ENCODE data around the gene RCAN1.
"Not testable (repeated sequence)": the region's sequence is repeated elsewhere in the genome, so short reads cannot be mapped to it uniquely, and the experiment has no call there.

Gene RCAN1

GRCh38 chr21:34568801-34569200, 46.1 kb downstream of the RCAN1 start:
- DNase-seq (ENCODE audit: low read depth), result not testable (repeated sequence)

GRCh38 chr21:34567604-34568155, 47.2 kb downstream of the RCAN1 start:
- no peak for DNase-seq (ENCODE audit: low read depth)

- no peak for DNase-seq (ENCODE audit: low read depth)
Measured at GRCh38 chr21:34565238-34565637, 49.7 kb downstream of the RCAN1 start.

DNA sequence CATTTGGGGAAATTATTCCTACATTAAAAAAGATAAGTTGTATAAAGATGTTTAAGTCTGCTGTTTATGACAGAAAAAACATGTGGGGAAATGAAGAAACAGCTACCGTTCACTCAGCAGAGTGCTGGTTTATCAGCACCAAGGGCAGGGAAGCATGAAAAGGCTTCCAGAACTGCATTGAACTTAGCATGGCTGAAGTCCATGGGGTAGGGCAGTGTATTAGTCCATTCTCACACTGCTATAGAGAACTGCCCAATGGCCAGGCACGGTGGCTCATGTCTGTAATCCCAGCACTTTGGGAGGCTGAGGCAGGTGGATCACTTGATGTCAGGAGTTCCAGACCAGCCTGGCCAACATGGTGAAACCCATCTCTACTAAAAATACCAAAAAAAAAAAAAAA, 51.5 kb downstream of the RCAN1 start:
- DNase-seq (ENCODE audit: low read depth), result not testable (repeated sequence)

- no peak for DNase-seq (ENCODE audit: low read depth)
Measured at GRCh38 chr21:34561806-34562205, 53.1 kb downstream of the RCAN1 start.

- DNase-seq (ENCODE audit: low read depth), result no peak
Measured at GRCh38 chr21:34560609-34561008, 54.3 kb downstream of the RCAN1 start.

DNA sequence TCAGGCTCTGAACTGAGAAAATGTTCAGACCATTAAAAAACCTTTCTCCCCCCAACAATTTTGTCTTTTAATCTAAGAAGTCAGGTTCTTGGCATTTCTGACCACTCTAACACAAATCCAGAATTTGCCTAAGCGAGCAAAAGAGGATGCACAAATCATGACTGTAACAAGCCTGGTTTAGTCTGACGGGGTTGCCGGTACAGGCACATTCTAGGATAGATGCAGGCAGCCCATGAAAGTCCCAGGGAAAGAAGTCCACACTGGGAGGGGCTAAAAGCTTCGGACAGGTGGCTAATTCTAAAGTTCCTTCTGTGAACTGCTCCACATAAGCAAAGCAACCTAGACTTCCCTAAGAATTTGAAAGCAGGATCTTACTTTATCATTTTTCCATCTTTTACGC, 54.9 kb downstream of the RCAN1 start:
- no peak for DNase-seq (ENCODE audit: low read depth)

GRCh38 chr21:34559089-34559631, 55.8 kb downstream of the RCAN1 start:
- DNase-seq (ENCODE audit: low read depth), result no peak

DNA sequence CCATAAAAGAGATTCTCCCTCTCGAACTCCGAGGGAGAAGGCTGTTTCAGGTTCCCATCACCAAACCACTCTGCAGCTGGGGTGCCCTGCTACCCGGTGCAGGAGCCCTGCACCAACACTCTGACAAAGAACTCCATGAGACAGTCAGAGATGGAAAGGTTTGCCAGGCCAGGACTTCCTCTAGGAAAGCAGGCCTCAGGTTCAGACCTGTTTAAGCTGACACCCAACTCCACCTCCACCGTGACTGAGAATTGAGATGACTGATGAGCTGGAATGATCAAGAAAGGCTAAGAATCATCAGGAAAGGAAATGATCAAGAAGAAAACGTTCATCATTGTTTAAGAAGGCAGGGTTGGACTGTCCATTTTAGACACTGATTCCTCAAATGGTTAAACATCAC, 56.7 kb downstream of the RCAN1 start:
- DNase-seq (ENCODE audit: low read depth), result no peak

GRCh38 chr21:34557261-34557660, 57.7 kb downstream of the RCAN1 start:
- no peak for DNase-seq (ENCODE audit: low read depth)

DNA sequence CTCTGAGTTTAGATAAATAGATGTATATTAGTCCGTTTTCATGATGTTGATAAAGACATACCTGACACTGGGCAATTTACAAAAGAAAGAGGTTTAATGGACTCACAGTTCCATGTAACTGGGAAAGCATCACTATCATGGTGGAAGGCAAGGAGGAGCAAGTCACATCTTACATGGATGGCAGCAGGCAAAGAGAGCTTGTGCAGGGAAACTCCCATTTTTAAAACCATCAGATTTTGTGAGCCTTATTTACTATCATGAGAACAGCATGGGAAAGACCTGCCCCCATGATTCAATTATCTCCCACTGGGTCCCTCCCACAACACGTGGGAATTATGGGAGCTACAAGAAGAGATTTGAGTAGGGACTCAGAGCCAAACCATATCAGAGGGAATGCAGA, 60.2 kb downstream of the RCAN1 start:
- DNase-seq (ENCODE audit: low read depth), result not testable (repeated sequence)

DNA sequence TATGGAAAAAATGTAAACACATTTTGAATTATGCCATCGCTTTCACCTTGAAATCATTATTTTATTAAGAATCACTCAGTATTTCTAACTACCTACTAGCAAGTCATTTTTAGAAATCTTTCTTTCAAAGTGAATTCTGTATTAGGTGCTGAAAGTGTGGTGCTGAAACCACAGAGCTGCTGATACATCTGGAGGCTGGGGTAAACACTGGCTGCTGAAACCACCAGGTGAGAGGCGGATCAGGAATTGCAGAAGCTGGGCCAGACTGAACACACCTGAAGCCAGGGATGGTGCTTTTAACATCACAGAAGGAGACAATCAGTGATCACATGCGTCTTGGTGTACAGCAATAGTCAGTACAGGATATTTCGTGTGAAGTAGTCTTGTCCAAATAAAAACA, 60.7 kb downstream of the RCAN1 start:
- DNase-seq (ENCODE audit: low read depth), result no peak

GRCh38 chr21:34553151-34553952, 61.6 kb downstream of the RCAN1 start:
- peak; percentile 89 for DNase-seq (ENCODE audit: low read depth)

DNA sequence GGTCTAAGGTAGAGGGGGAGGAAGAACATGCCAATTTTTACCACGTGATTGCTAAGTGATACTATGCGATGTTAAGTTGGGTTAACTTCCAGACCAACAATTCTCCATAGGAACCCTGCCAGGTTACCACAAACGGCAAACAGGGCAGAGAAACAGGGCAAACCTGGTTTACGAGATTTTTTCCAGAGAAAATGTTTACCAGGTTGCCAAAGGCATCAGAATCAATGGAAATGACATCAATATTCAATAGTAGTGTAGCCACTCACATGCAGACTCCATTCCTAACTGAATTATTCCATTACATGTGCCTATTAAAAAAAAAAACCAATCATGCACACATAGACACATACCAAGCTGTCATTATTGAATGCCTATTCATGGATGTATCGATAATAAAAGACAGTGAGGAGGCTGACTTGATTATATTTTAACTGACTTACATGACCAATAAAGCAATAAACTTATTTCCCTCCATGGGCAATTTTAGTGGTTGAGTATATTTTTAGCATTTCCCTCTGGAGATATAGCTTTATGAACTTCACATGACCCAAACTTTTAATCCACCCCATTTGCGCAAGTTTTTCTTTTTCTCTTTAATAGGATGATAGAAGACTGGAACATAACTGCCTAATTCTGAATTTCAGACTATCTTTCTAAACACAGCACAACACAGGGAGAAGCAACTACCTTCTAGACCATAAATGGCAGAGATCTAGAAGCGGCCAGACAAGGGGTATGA, 62.4 kb downstream of the RCAN1 start:
- no peak for DNase-seq (ENCODE audit: low read depth)

GRCh38 chr21:34550182-34550799, 64.6 kb downstream of the RCAN1 start:
- no peak for DNase-seq (ENCODE audit: low read depth)

GRCh38 chr21:34548781-34549376, 66.0 kb downstream of the RCAN1 start:
- DNase-seq (ENCODE audit: low read depth), result no peak

- no peak for DNase-seq (ENCODE audit: low read depth)
Measured at GRCh38 chr21:34546542-34546941, 68.4 kb downstream of the RCAN1 start.

DNA sequence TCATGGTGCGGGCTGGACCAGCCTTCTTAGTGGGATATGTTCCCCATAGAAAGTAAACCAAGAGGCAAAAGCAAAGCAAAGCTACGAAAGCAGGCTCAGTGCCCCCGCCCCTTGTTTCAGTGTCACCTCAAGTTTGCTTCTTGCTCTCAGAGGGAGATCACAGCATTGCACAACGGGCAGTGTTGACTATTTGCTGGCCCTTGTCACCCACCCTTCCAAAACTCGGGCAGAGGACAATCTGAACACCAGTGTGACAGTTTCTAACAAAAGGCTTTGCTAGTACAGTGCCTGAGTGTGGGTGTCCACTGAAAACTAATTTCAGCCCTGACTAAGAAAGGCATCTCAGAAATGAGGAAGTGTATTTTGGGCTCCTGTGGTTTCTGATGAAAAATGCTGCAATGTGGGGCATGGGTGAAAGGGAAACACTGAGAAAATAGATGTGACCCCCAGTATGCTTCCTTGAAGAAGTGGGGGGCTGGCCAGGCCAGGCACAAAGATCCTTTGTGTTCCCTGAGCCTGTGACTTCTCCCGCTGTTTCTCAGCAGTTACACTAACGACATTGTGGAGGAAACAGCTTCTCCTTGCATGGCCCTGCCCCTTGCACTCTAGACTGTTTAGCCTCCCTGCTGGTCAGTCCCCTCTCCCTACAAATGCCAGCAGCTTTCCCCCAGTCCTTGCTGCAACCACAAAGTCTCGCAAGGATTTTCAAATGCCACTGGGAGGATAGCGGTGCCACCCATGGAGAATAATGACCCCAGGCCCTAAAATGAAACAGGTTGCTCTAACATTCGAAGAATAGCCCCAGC, 69.6 kb downstream of the RCAN1 start:
- DNase-seq (ENCODE audit: low read depth), result no peak

GRCh38 chr21:34544032-34544496, 70.8 kb downstream of the RCAN1 start:
- no peak for DNase-seq (ENCODE audit: low read depth)

DNA sequence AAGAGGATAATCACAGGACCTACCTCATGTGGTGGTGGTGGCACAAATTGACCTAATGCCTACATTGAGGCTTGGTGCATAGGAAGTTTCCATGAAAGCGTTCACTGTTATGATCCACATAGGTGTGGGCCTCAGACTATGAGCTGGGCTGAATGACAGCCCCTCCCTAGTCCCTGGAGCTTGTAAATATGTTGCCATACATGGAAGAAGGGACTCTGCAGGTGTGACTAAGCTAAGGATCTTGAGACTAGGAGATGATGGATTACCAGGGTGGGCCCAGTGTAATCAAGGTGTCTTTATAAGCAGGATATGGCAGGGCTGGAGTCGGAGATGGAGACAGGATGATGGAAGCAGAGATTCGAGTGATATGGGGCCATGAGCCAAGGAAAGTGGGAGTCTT, 71.9 kb downstream of the RCAN1 start:
- DNase-seq (ENCODE audit: low read depth), result no peak

GRCh38 chr21:34540206-34540605, 74.7 kb downstream of the RCAN1 start:
- DNase-seq (ENCODE audit: low read depth), result no peak

Measured in HS-5 (cell line).